Measurements from ENCODE around the gene VAMP4. TPM values are rescaled to one million over a fixed set of nuclear protein-coding genes. Genes with fewer than 3 reads are reported as not detected.
A peak's percentile ranks its signal among the peaks of the same experiment; 100 is the strongest.

Gene VAMP4
- total and polyA plus RNA-seq, 10 of the 15 experiments (the other 5 are each of a cell fraction or from before 2014, with no cell fraction given) = 0.90 to 7.9 (median 4.3) TPM

DNA sequence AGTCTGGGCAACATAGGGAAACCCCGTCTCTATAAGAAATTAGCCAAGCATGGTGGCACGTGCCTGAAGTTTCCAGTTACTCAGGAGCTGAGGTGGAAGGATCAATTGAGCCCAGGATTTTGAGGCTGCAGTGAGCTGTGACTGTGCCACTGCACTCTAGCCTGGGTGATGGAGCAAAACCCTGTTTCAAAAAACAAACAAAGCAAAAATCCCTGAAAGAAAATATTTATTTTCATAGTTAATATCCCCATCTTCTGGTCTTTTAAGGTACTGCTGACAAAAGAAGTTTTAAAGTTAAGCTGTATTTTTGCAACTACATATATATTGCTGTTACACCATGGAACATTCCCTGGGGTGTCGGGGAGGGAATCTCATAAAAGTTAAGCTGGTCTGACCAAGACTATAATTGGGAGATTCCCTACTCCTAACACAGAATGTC, 26.0 kb downstream of the VAMP4 start:
- ChIA-PET CTCF (interaction anchor here (0.6 to 6.6 kb wide), 31 partner anchors 9 to 749 kb away, joined by 3 to 61 read pairs (median 4); partner anchors contain the start of genes METTL13 and PRRC2C), POLR2A (interaction anchor here (0.6 to 1.0 kb wide), 2 partner anchors 17 to 77 kb away, joined by 3 to 4 read pairs; no protein-coding TSS in a partner anchor), RAD21 (ENCODE audit: unreplicated experiment) (interaction anchor here (0.8 to 1.8 kb wide), 17 partner anchors 12 to 748 kb away, joined by 3 to 13 read pairs (median 4); partner anchors contain the start of genes FMO4 and PRRC2C), SMC1A (ENCODE audit: uncharacterized antibody, unreplicated experiment) (interaction anchor here (0.7 to 8.0 kb wide), 14 partner anchors 9 to 402 kb away, joined by 3 to 49 read pairs (median 4); partner anchors contain the start of gene FMO4)
- no peaks in the 10 kb centered on the region for H4K20me1 ChIP-seq (ENCODE audit: control insufficient read depth, insufficient read depth)
- no peak overlapping the region for H2AFZ ChIP-seq (ENCODE audit: control insufficient read depth, low read depth, low read length)
- 52% methylated on average over 3 of the region's 3 CpGs for WGBS (ENCODE audit: insufficient coverage, insufficient replicate concordance, low lambda C conversion rate, missing lambda C conversion rate)
- BruUV-seq (replicated peaks) = no TSS peak
- H3K4me2 ChIP-seq (ENCODE audit: control insufficient read depth, insufficient read depth) = no peak overlapping the region
- H3K9ac ChIP-seq (ENCODE audit: control insufficient read depth, insufficient read depth, low read length) = no peak overlapping the region
- no peaks in the 10 kb centered on the region for H3K36me3 ChIP-seq (ENCODE audit: control insufficient read depth in 2 of 2, insufficient read depth in 2 of 2, low read length in 1 of 2)
- intact Hi-C loops (cut with micrococcal nuclease; ENCODE audit: unreplicated experiment) (loop anchor here (1.0 to 10.0 kb wide), 4 partner anchors 61 to 231 kb away; partner anchors contain the start of gene PRRC2C), in situ Hi-C loops (cut with MboI) (no loop called here)
- no peaks in the 10 kb centered on the region for H3K4me1 ChIP-seq (ENCODE audit: control insufficient read depth, insufficient read depth, low read length)
- DNase-seq (ENCODE audit: low read depth, low spot score) (no peak), ATAC-seq (peak; percentile 63), FAIRE-seq (no peak)
- no peaks in the 10 kb centered on the region for H3K9me3 ChIP-seq (replicated peaks; ENCODE audit: control insufficient read depth, insufficient read depth, low read length)
- H3K79me2 ChIP-seq (ENCODE audit: control insufficient read depth, insufficient read depth, low read length) = no peaks in the 10 kb centered on the region
- H3K4me3 ChIP-seq = no peak overlapping the region
- H3K27me3 ChIP-seq (replicated peaks in 1 of 2; ENCODE audit: control insufficient read depth in 2 of 2, insufficient read depth in 2 of 2, low read length in 1 of 2) = no peaks in the 10 kb centered on the region
- H3K27ac ChIP-seq (ENCODE audit: control insufficient read depth, insufficient read depth) = no peak overlapping the region
- TF ChIP-seq ZNF592 (IDR thresholded peaks at IDR 0.05) = 0 out of 2 replicates have a peak, but pooled peaks have one; percentile 35
- TF ChIP-seq NR2C1 (IDR thresholded peaks at IDR 0.05) = no peak
- no peak for TF ChIP-seq MYB (IDR thresholded peaks at IDR 0.05; ENCODE audit: borderline replicate concordance, low read depth, low read length)
- peak; percentile 64 to 90; a peak in 3 of 4 replicates for TF ChIP-seq BHLHE40 (IDR thresholded peaks at IDR 0.05; ENCODE audit: borderline replicate concordance in 1 of 2, low read depth in 2 of 2, low read length in 1 of 2)
- peak; percentile 35; the same call in 1 of the 2 replicates for TF ChIP-seq SMC3 (IDR thresholded peaks at IDR 0.05; ENCODE audit: borderline replicate concordance, low read length)
- TF ChIP-seq, protein P1, sequence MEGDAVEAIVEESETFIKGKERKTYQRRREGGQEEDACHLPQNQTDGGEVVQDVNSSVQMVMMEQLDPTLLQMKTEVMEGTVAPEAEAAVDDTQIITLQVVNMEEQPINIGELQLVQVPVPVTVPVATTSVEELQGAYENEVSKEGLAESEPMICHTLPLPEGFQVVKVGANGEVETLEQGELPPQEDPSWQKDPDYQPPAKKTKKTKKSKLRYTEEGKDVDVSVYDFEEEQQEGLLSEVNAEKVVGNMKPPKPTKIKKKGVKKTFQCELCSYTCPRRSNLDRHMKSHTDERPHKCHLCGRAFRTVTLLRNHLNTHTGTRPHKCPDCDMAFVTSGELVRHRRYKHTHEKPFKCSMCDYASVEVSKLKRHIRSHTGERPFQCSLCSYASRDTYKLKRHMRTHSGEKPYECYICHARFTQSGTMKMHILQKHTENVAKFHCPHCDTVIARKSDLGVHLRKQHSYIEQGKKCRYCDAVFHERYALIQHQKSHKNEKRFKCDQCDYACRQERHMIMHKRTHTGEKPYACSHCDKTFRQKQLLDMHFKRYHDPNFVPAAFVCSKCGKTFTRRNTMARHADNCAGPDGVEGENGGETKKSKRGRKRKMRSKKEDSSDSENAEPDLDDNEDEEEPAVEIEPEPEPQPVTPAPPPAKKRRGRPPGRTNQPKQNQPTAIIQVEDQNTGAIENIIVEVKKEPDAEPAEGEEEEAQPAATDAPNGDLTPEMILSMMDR (IDR thresholded peaks at IDR 0.05 in 2 of 3, conservative IDR thresholded peaks at IDR 0.05 in 1 of 3; ENCODE audit: control insufficient read depth in 2 of 3, extremely low read depth in 1 of 3, insufficient read depth in 1 of 3, low read depth in 3 of 3, low read length in 3 of 3) = peak; percentile 21 to 43 (median 27); a peak in 2 of 6 replicates
- TF ChIP-seq NFYB (IDR thresholded peaks at IDR 0.05; ENCODE audit: insufficient read depth, low read depth, low read length) = no peak
- 0 out of 2 replicates have a peak, but pooled peaks have one; percentile 19 for TF ChIP-seq IKZF1 (conservative IDR thresholded peaks at IDR 0.05)
- TF ChIP-seq, protein P2, sequence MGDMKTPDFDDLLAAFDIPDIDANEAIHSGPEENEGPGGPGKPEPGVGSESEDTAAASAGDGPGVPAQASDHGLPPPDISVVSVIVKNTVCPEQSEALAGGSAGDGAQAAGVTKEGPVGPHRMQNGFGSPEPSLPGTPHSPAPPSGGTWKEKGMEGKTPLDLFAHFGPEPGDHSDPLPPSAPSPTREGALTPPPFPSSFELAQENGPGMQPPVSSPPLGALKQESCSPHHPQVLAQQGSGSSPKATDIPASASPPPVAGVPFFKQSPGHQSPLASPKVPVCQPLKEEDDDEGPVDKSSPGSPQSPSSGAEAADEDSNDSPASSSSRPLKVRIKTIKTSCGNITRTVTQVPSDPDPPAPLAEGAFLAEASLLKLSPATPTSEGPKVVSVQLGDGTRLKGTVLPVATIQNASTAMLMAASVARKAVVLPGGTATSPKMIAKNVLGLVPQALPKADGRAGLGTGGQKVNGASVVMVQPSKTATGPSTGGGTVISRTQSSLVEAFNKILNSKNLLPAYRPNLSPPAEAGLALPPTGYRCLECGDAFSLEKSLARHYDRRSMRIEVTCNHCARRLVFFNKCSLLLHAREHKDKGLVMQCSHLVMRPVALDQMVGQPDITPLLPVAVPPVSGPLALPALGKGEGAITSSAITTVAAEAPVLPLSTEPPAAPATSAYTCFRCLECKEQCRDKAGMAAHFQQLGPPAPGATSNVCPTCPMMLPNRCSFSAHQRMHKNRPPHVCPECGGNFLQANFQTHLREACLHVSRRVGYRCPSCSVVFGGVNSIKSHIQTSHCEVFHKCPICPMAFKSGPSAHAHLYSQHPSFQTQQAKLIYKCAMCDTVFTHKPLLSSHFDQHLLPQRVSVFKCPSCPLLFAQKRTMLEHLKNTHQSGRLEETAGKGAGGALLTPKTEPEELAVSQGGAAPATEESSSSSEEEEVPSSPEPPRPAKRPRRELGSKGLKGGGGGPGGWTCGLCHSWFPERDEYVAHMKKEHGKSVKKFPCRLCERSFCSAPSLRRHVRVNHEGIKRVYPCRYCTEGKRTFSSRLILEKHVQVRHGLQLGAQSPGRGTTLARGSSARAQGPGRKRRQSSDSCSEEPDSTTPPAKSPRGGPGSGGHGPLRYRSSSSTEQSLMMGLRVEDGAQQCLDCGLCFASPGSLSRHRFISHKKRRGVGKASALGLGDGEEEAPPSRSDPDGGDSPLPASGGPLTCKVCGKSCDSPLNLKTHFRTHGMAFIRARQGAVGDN (IDR thresholded peaks at IDR 0.05) = 0 out of 2 replicates have a peak, but pooled peaks have one; percentile 16
- TF ChIP-seq PAX5 (IDR thresholded peaks at IDR 0.05; ENCODE audit: borderline replicate concordance, low read depth, low read length) = 0 out of 2 replicates have a peak, but pooled peaks have one; percentile 27
